Measurements from ENCODE around the gene USP3. TPM values are rescaled to one million over a fixed set of nuclear protein-coding genes. Genes with fewer than 3 reads are reported as not detected.

USP3 gene
- total RNA-seq, 1 experiment from 2014 or later: 70.2 TPM

- peak overlapping the region; percentile 52 for H3K27ac Mint-ChIP-seq (ENCODE audit: low read depth, unreplicated experiment)
- H3K4me3 Mint-ChIP-seq (ENCODE audit: unreplicated experiment): no peak overlapping the region
- no peaks in the 10 kb centered on the region for H3K9me3 Mint-ChIP-seq (ENCODE audit: unreplicated experiment)
- H3K36me3 Mint-ChIP-seq (ENCODE audit: insufficient read depth, unreplicated experiment): peaks cover 73% of the 10 kb centered on the region
- intact Hi-C loops (cut with micrococcal nuclease): no loop called here
- TF ChIP-seq, protein P1, sequence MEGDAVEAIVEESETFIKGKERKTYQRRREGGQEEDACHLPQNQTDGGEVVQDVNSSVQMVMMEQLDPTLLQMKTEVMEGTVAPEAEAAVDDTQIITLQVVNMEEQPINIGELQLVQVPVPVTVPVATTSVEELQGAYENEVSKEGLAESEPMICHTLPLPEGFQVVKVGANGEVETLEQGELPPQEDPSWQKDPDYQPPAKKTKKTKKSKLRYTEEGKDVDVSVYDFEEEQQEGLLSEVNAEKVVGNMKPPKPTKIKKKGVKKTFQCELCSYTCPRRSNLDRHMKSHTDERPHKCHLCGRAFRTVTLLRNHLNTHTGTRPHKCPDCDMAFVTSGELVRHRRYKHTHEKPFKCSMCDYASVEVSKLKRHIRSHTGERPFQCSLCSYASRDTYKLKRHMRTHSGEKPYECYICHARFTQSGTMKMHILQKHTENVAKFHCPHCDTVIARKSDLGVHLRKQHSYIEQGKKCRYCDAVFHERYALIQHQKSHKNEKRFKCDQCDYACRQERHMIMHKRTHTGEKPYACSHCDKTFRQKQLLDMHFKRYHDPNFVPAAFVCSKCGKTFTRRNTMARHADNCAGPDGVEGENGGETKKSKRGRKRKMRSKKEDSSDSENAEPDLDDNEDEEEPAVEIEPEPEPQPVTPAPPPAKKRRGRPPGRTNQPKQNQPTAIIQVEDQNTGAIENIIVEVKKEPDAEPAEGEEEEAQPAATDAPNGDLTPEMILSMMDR (IDR thresholded peaks at IDR 0.05; ENCODE audit: unreplicated experiment): no peak
- ChIA-PET CTCF (interaction anchor here (0.6 to 3.3 kb wide), 3 partner anchors 10 to 128 kb away, joined by 3 to 15 read pairs (median 4); no protein-coding TSS in a partner anchor), POLR2A (interaction anchor here (0.7 to 11.1 kb wide), 5 partner anchors 21 to 89 kb away, joined by 3 to 186 read pairs (median 3); partner anchors contain the start of gene USP3)
- no peak for DNase-seq (ENCODE audit: unreplicated experiment)
- peaks cover under 1% of the 10 kb centered on the region for H3K4me1 Mint-ChIP-seq (ENCODE audit: insufficient read depth, unreplicated experiment)
- H3K27me3 Mint-ChIP-seq (ENCODE audit: insufficient read depth, unreplicated experiment): no peaks in the 10 kb centered on the region
- no TSS peak for BruUV-seq (replicated peaks)
Measured at GRCh38 chr15:63593705-63594671, 89.6 kb downstream of the USP3 start.

GRCh38 chr15:63595065-63595464 is 90.7 kb downstream of the USP3 start:
- intact Hi-C loops (cut with micrococcal nuclease): no loop called here
- Mint-ChIP-seq H3K9me3 (ENCODE audit: unreplicated experiment) (no peaks in the 10 kb centered on the region), H3K4me3 (ENCODE audit: unreplicated experiment) (no peak overlapping the region), H3K4me1 (ENCODE audit: insufficient read depth, unreplicated experiment) (peaks cover 10% of the 10 kb centered on the region), H3K36me3 (ENCODE audit: insufficient read depth, unreplicated experiment) (peaks cover 62% of the 10 kb centered on the region), H3K27me3 (ENCODE audit: insufficient read depth, unreplicated experiment) (no peaks in the 10 kb centered on the region), H3K27ac (ENCODE audit: low read depth, unreplicated experiment) (no peak overlapping the region)
- BruUV-seq (replicated peaks): no TSS peak
- TF ChIP-seq, protein P1 (IDR thresholded peaks at IDR 0.05; ENCODE audit: unreplicated experiment): no peak
- ChIA-PET POLR2A (interaction anchor here (0.6 to 11.1 kb wide), 5 partner anchors 82 to 653 kb away, joined by 3 to 186 read pairs (median 3); partner anchors contain the start of gene USP3), CTCF (interaction anchor here (3.3 kb wide), 1 partner anchor 129 kb away, joined by 15 read pairs; no protein-coding TSS in a partner anchor)
- no peak for DNase-seq (ENCODE audit: unreplicated experiment)

DNA sequence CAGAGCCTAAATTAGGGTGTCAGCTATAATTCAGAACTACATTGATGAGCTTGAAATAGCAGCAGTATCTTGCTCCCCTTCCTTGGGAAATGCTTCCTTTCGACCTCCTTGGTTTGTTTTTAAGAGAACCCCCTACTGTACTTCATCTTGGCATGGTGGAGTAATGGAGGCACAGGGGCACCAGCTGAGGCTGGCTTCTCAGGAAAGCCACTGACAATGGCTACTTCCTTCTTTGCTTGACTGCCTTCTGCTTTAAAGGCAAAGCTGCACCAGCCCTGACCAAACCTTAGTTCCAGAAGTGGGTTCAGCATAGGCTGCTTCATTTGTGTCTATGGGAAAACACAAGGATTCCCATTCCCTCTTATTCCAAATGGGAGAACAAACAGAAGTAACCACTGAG is 91.3 kb downstream of the USP3 start:
- Mint-ChIP-seq H3K4me1 (ENCODE audit: insufficient read depth, unreplicated experiment) (peaks cover 11% of the 10 kb centered on the region), H3K27ac (ENCODE audit: low read depth, unreplicated experiment) (no peak overlapping the region), H3K36me3 (ENCODE audit: insufficient read depth, unreplicated experiment) (peaks cover 56% of the 10 kb centered on the region), H3K27me3 (ENCODE audit: insufficient read depth, unreplicated experiment) (no peaks in the 10 kb centered on the region), H3K9me3 (ENCODE audit: unreplicated experiment) (no peaks in the 10 kb centered on the region), H3K4me3 (ENCODE audit: unreplicated experiment) (no peak overlapping the region)
- CTCF ChIA-PET: interaction anchor here (0.5 to 3.3 kb wide), 6 partner anchors 13 to 150 kb away, joined by 3 to 15 read pairs (median 4); no protein-coding TSS in a partner anchor
- TF ChIP-seq, protein P1 (IDR thresholded peaks at IDR 0.05; ENCODE audit: unreplicated experiment): no peak
- no peak for DNase-seq (ENCODE audit: unreplicated experiment)
- intact Hi-C loops (cut with micrococcal nuclease): no loop called here
- POLR2A ChIA-PET: interaction anchor here (0.6 to 11.1 kb wide), 6 partner anchors 7 to 655 kb away, joined by 3 to 186 read pairs (median 4); partner anchors contain the start of gene USP3
- BruUV-seq (replicated peaks): no TSS peak

DNA sequence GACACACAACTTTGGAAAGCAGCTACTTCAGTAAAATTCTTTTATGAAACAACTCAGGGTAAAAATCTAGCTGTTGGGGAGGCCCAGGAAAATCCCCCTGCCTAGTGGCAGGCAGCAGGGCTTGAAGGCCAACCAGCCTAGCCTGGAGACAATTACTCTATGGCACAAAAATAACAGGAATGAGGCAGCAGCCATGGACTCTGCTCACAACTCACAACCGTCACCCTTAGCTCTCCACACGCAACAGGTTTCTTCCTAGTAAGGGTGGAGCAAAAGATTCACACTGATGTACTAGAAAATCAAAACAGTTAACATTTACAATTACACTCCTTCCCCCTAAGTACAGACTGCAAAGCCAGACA is 92.3 kb downstream of the USP3 start:
- no peaks in the 10 kb centered on the region for H3K9me3 Mint-ChIP-seq (ENCODE audit: unreplicated experiment)
- peaks cover 47% of the 10 kb centered on the region for H3K36me3 Mint-ChIP-seq (ENCODE audit: insufficient read depth, unreplicated experiment)
- no peak overlapping the region for H3K4me3 Mint-ChIP-seq (ENCODE audit: unreplicated experiment)
- no TSS peak for BruUV-seq (replicated peaks)
- DNase-seq (ENCODE audit: unreplicated experiment): no peak
- POLR2A ChIA-PET: interaction anchor here (0.9 to 11.1 kb wide), 7 partner anchors 8 to 194 kb away, joined by 3 to 186 read pairs (median 5); partner anchors contain the start of gene USP3
- intact Hi-C loops (cut with micrococcal nuclease): no loop called here
- no peaks in the 10 kb centered on the region for H3K27me3 Mint-ChIP-seq (ENCODE audit: insufficient read depth, unreplicated experiment)
- no peak overlapping the region for H3K27ac Mint-ChIP-seq (ENCODE audit: low read depth, unreplicated experiment)
- TF ChIP-seq, protein P1 (IDR thresholded peaks at IDR 0.05; ENCODE audit: unreplicated experiment): no peak
- peaks cover 11% of the 10 kb centered on the region for H3K4me1 Mint-ChIP-seq (ENCODE audit: insufficient read depth, unreplicated experiment)
- CTCF ChIA-PET: interaction anchor here (0.6 to 3.3 kb wide), 5 partner anchors 12 to 217 kb away, joined by 3 to 15 read pairs (median 4); no protein-coding TSS in a partner anchor

Measured in MCF 10A (cell line).